Endothelial cell of umbilical vein (primary cell): ENCODE measurements around the gene IRF2BPL. TPM values are rescaled to one million over a fixed set of nuclear protein-coding genes. Genes with fewer than 3 reads are reported as not detected.

Source experiments
- BruUV-seq: library from RNA; stranded (reverse); fragments of 400-500 nt; replicated peaks from 2 replicates; lab custom pipeline; 2021; lab: Mats Ljungman, UMichigan
- CTCF ChIA-PET: fragments of 300-600, 350-600 bp; sonication (Branson Sonifier 250); formaldehyde crosslinking; loops from one replicate; lab custom pipeline; 2021; ENCODE audit warnings: antibody characterized with exemption, inconsistent platforms; lab: Charles Lee
- POLR2A ChIA-PET: fragments of 300-600, 350-600 bp; sonication (Branson Sonifier 250); formaldehyde crosslinking; loops from one replicate; lab custom pipeline; 2021; ENCODE audit warnings: antibody characterized with exemption, inconsistent platforms; lab: Charles Lee
- DNase-seq: peaks from one replicate; pipeline ENCODE4 v3.0.0-alpha.2; 2011; ENCODE audit warnings: low read depth, low spot score
- FAIRE-seq: peaks from 2 replicates; lab custom pipeline; 2011; peaks lifted over from hg19 to GRCh38; lab: Jason Lieb, UNC
- H2AFZ ChIP-seq: 2 replicates; pipeline ENCODE4 v1.6.0; 2012; ENCODE audit warnings: low read depth, low read length, control low read depth, inconsistent platforms
- H3K27ac ChIP-seq: 2 replicates; pipeline ENCODE4 v1.5.1; 2011; ENCODE audit warnings: low read depth, mild to moderate bottlenecking, control low read depth, low read length, moderate library complexity; ENCODE audit not compliant: insufficient read depth
- H3K27me3 ChIP-seq, 2 experiments: 2 replicates each; pipeline versions ENCODE4 v1.6.0 to v1.6.1; 2011; ENCODE audit warnings: low read length in 2 of 2, mixed read lengths in 1 of 2; ENCODE audit not compliant: control insufficient read depth in 2 of 2, insufficient read depth in 2 of 2
- H3K36me3 ChIP-seq, 2 experiments: 2 replicates in 1 of 2; 3 replicates in 1 of 2; pipeline ENCODE4 v1.5.1; 2011; ENCODE audit warnings: low read length in 2 of 2, mild to moderate bottlenecking in 1 of 2, moderate library complexity in 1 of 2; ENCODE audit not compliant: control insufficient read depth in 2 of 2, insufficient read depth in 2 of 2; ENCODE audit errors: extremely low read depth in 1 of 2
- H3K4me1 ChIP-seq: 3 replicates; pipeline ENCODE4 v1.5.1; 2011; ENCODE audit warnings: mild to moderate bottlenecking, low read length; ENCODE audit not compliant: control insufficient read depth, insufficient read depth; ENCODE audit errors: extremely low read depth
- H3K4me2 ChIP-seq: 2 replicates; pipeline ENCODE4 v1.6.1; 2011; ENCODE audit warnings: low read length, control low read depth, mixed read lengths; ENCODE audit not compliant: insufficient read depth
- H3K4me3 ChIP-seq, 3 experiments: fragments of 200-600 bp in 1 of 3; sonication (generic), shearing (Covaris generic) in 1 of 3; replicated peaks in 1 of 3; 2 replicates each; pipeline ENCODE4 v1.5.1; 2011 to 2016; ENCODE audit warnings: control low read depth in 3 of 3, low read length in 3 of 3, mild to moderate bottlenecking in 2 of 3, inconsistent platforms in 1 of 3, low read depth in 1 of 3, moderate library complexity in 1 of 3; ENCODE audit not compliant: insufficient read depth in 1 of 3
- H3K79me2 ChIP-seq: 2 replicates; pipeline ENCODE4 v1.6.0; 2012; ENCODE audit warnings: low read length, inconsistent platforms; ENCODE audit not compliant: control insufficient read depth, insufficient read depth
- H3K9ac ChIP-seq: replicated peaks from 2 replicates; pipeline ENCODE3; 2011; ENCODE audit warnings: low read length, control low read depth; ENCODE audit not compliant: insufficient read depth; ENCODE audit errors: extremely low read depth
- H3K9me1 ChIP-seq: replicated peaks from 3 replicates; pipeline ENCODE4 v1.6.0; 2011; ENCODE audit warnings: mild to moderate bottlenecking, low read length; ENCODE audit not compliant: control insufficient read depth, insufficient read depth; ENCODE audit errors: extremely low read depth
- H3K9me3 ChIP-seq: replicated peaks from 2 replicates; pipeline ENCODE4 v1.5.1; 2012; ENCODE audit warnings: low read length, inconsistent platforms; ENCODE audit not compliant: control insufficient read depth, insufficient read depth
- H4K20me1 ChIP-seq: replicated peaks from 2 replicates; pipeline ENCODE3; 2011; ENCODE audit warnings: mild to moderate bottlenecking, low read length; ENCODE audit not compliant: control insufficient read depth, insufficient read depth; ENCODE audit errors: extremely low read depth
- CTCF ChIP-seq, 2 donors: IDR thresholded peaks; 1 replicate in 1 of 2; 2 replicates in 1 of 2; pipeline ENCODE4 v1.5.1; 2011; ENCODE audit warnings: low read length in 2 of 2, mild to moderate bottlenecking in 2 of 2, moderate library complexity in 2 of 2, control low read depth in 1 of 2, inconsistent platforms in 1 of 2, low read depth in 1 of 2; ENCODE audit not compliant: insufficient read depth in 1 of 2; ENCODE audit errors: extremely low read depth in 1 of 2
- EZH2 ChIP-seq: IDR thresholded peaks from 2 replicates; pipeline ENCODE4 v1.6.1; 2012; ENCODE audit warnings: borderline replicate concordance, low read depth, mild to moderate bottlenecking, moderate library complexity, low read length, inconsistent platforms; ENCODE audit not compliant: severe bottlenecking
- FOS ChIP-seq: IDR thresholded peaks from 2 replicates; pipeline ENCODE4 v1.6.1; 2011; ENCODE audit warnings: mild to moderate bottlenecking, low read length, moderate library complexity, borderline replicate concordance; ENCODE audit not compliant: insufficient read depth
- GATA2 ChIP-seq: IDR thresholded peaks from 2 replicates; pipeline ENCODE4 v1.7.0; 2011; ENCODE audit warnings: low read depth, mild to moderate bottlenecking, moderate library complexity, mixed read lengths, low read length; ENCODE audit not compliant: insufficient read length, insufficient read depth
- JUN ChIP-seq: IDR thresholded peaks from 2 replicates; pipeline ENCODE4 v1.6.1; 2011; ENCODE audit warnings: borderline replicate concordance, low read depth; ENCODE audit not compliant: insufficient read length, insufficient read depth
- MYC ChIP-seq: IDR thresholded peaks from one replicate; pipeline ENCODE4 v1.6.1; 2011; ENCODE audit warnings: mild to moderate bottlenecking, low read depth, low read length
- POLR2A ChIP-seq: IDR thresholded peaks from 2 replicates; pipeline ENCODE4 v1.6.1; 2012; ENCODE audit warnings: low read depth, mild to moderate bottlenecking, control low read depth, low read length
- POLR2AphosphoS5 ChIP-seq: IDR thresholded peaks from 2 replicates; pipeline ENCODE4 v1.6.1; 2012; ENCODE audit warnings: low read depth, mild to moderate bottlenecking, control low read depth, low read length, moderate library complexity; ENCODE audit not compliant: insufficient read depth
- dilution Hi-C: fragments of 300-500 bp; cut with MboI; formaldehyde crosslinking; loops from one replicate; pipeline ENCODE4 v1.15.0; 2019; ENCODE audit warnings: low sequenced_read_pairs; ENCODE audit not compliant: extremely low pct_ligation_motif_present
- intact Hi-C: fragments of 100-400 bp; cut with micrococcal nuclease; formaldehyde crosslinking; loops from one replicate; pipeline ENCODE4 v1.10.0; 2022
- polyA plus RNA-seq, 4 experiments: library from polyadenylated mRNA; depleted of rRNA in 3 of 4; stranded (reverse) in 3 of 4; unstranded in 1 of 4; fragments of >200 nt; gene quantifications; 2 replicates each; pipeline versions ENCODE4 v1.2.1 to v1.2.3, GENCODE V29; 2011 to 2012; ENCODE audit warnings: missing spikeins in 1 of 4
- total RNA-seq: library from RNA; stranded (reverse); gene quantifications from 2 replicates; pipeline ENCODE4 v1.2.3, GENCODE V29; 2021
- TF ChIP-seq, protein P1 (sequence below): IDR thresholded peaks from 2 replicates; pipeline ENCODE4 v1.6.1; 2011; ENCODE audit not compliant: insufficient read depth, insufficient read length

IRF2BPL gene
- total and polyA plus RNA-seq, 2 donors (not counting 3 experiments of a cell fraction or from before 2014, with no cell fraction given): 9.3 to 23.3 TPM

GRCh38 chr14:77035267-77035666 lies 6.8 kb upstream of the IRF2BPL start:
- intact Hi-C loops: no loop called here

More at GRCh38 chr14:77035267-77035666, 6.8 kb upstream of the IRF2BPL start:
- Histone ChIP-seq H3K36me3 (no peaks in the 10 kb centered on the region), H2AFZ (no peak overlapping the region), H3K4me3 (no peak overlapping the region), H3K9ac (no peak overlapping the region), H3K27ac (no peak overlapping the region), H3K79me2 (no peaks in the 10 kb centered on the region), H3K4me1 (peaks cover 63% of the 10 kb centered on the region), H3K9me1 (no peaks in the 10 kb centered on the region), H3K27me3 (no peaks in the 10 kb centered on the region), H3K4me2 (no peak overlapping the region), H3K9me3 (no peaks in the 10 kb centered on the region), H4K20me1 (no peaks in the 10 kb centered on the region)
- FAIRE-seq: no peak
- TF ChIP-seq EZH2 (no peak), POLR2AphosphoS5 (no peak), POLR2A (no peak), JUN (no peak), MYC (no peak), CTCF (IDR thresholded peaks at IDR 0.05; ENCODE audit: extremely low read depth in 1 of 2, insufficient read depth in 1 of 2, low read depth in 1 of 2, low read length in 2 of 2) (no peak), FOS (no peak), GATA2 (no peak)
- TF ChIP-seq, protein P1, sequence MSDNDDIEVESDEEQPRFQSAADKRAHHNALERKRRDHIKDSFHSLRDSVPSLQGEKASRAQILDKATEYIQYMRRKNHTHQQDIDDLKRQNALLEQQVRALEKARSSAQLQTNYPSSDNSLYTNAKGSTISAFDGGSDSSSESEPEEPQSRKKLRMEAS: no peak
- CTCF ChIA-PET: interaction anchor here (1.0 kb wide), 1 partner anchor 25 kb away, joined by 4 read pairs; no protein-coding TSS in a partner anchor
- BruUV-seq: no TSS peak
- dilution Hi-C loops: no loop called here
- POLR2A ChIA-PET: no interaction called here
- no peak for DNase-seq
